Astrocyte of the spinal cord (primary cell): ENCODE measurements around the gene CHAC2.

Experiments used
- DNase-seq: peaks from one replicate; pipeline ENCODE4 v3.0.0; 2011; ENCODE audit warnings: low read depth, low spot score
- H3K4me3 ChIP-seq: 2 replicates; pipeline ENCODE4 v1.5.1; 2011; ENCODE audit warnings: low read depth, mild to moderate bottlenecking, low read length, moderate library complexity
- in situ Hi-C: cut with HindIII; loops from 2 replicates; pipeline ENCODE4 v1.10.0; 2017; ENCODE audit warnings: low sequenced_read_pairs
- TF ChIP-seq, protein P1 (sequence below): IDR thresholded peaks from 2 replicates; pipeline ENCODE4 v1.5.1; 2012; ENCODE audit warnings: low read depth, mild to moderate bottlenecking, low read length, inconsistent platforms

The CHAC2 gene

DNA sequence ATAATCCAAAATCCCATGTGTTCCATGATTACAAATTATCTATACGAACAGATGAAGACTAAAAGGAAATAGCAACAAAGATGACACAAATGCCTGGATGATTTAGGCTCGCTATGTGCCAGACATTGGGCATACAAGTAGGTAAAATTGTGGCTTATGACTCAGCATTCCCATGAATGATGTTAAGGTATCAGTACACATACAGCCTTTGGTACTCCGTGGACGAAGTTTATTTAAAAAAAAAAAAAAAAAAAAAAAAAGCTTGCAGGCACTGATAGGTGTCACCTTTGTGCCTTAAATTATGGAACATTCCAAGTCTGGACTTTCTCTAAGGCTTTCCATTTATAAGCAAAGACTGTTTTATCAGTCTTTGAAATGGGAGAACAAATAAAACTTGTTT is 2.7 kb downstream of the CHAC2 start:
- in situ Hi-C loops = no loop called here
- DNase-seq = no peak
- TF ChIP-seq, protein P1, sequence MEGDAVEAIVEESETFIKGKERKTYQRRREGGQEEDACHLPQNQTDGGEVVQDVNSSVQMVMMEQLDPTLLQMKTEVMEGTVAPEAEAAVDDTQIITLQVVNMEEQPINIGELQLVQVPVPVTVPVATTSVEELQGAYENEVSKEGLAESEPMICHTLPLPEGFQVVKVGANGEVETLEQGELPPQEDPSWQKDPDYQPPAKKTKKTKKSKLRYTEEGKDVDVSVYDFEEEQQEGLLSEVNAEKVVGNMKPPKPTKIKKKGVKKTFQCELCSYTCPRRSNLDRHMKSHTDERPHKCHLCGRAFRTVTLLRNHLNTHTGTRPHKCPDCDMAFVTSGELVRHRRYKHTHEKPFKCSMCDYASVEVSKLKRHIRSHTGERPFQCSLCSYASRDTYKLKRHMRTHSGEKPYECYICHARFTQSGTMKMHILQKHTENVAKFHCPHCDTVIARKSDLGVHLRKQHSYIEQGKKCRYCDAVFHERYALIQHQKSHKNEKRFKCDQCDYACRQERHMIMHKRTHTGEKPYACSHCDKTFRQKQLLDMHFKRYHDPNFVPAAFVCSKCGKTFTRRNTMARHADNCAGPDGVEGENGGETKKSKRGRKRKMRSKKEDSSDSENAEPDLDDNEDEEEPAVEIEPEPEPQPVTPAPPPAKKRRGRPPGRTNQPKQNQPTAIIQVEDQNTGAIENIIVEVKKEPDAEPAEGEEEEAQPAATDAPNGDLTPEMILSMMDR = no peak
- no peak overlapping the region for H3K4me3 ChIP-seq

DNA sequence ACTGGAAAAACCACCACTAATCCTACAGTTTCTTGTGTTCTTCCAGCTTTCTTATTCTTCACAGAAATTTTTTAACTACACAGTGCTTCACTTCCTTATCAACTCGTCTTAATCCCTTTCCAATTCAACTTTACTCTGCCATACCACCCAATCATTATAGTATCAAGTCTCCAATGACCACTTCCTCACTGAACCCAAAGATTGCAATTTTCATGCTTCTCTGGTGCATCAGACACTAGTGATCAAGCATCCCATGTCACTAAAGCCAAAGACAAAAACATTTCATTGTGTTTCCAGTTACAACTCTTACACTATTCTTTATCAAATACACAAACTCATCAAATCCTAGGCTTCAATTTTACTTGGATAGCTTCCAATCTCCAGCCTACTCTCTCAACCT is 9.5 kb downstream of the CHAC2 start:
- DNase-seq = no peak
- H3K4me3 ChIP-seq = no peak overlapping the region
- TF ChIP-seq, protein P1 = no peak
- in situ Hi-C loops = no loop called here

DNA sequence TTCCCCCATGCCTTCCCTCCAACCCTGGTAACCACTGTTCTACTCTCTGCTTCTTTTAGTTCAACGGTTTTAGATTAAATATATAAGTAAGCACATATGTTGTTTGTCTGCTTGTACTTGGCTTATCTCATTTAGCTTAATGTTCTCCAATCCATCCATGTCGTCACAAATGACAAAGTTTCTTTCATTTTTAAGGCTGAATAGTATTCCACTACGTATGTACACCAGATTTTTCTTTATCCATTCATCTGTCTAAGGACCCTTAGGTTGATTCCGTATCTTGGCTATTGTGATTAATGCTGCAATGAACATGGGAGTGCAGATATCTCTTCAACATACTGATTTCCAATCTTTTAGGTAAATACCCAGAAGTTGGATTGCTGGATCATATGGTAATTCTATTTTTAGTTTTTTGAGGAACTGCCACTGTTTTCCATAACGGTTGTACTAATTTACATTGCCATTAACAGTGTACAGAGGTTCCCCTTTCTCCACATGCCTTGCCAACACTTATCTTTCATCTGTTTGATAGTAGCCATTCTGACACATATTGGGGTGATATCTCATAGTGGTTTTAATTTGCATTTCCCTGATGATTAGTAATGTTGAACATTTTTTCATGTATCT is 11.0 kb downstream of the CHAC2 start:
- in situ Hi-C loops = no loop called here
- no peak overlapping the region for H3K4me3 ChIP-seq
- TF ChIP-seq, protein P1 = no peak
- no peak for DNase-seq

DNA sequence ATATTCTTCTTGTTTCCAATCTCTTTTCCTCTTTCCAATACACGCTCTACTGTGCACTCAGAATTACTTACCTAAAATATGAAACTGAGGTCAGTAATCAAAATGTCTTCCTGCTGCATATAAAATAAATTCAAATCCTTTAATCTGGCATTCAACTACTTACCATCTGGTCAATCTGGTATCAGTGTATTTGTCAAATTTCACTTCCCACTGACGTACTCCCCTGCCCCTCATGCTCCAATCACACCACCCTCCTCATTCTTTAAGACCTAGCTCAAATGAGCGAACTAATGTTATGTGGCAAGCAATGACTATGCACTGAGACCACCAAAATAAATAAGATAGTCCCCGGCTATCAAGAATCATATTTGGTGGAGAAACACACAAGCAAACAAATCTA is 12.5 kb downstream of the CHAC2 start:
- no peak overlapping the region for H3K4me3 ChIP-seq
- in situ Hi-C loops = no loop called here
- TF ChIP-seq, protein P1 = no peak
- DNase-seq = no peak

DNA sequence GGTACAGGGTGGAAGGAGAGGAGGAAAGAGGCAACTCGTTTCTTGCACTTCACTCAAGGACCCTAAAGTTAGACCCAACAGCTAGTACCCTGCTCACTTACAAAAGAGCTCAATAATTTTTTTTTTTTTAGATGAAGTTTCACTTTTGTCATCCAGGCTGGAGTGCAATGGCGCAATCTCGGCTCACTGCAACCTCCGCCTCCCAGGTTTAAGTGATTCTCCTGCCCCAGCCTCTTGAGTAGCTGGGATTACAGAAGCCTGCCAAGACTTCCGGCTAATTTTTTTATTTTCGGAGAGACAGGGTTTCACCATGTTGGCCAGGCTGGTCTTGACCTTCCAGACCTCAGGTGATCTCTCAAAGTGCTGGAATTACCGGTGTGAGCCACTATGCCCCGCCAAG is 15.1 kb downstream of the CHAC2 start:
- no peak overlapping the region for H3K4me3 ChIP-seq
- TF ChIP-seq, protein P1 = no peak
- DNase-seq = no peak
- in situ Hi-C loops = no loop called here

DNA sequence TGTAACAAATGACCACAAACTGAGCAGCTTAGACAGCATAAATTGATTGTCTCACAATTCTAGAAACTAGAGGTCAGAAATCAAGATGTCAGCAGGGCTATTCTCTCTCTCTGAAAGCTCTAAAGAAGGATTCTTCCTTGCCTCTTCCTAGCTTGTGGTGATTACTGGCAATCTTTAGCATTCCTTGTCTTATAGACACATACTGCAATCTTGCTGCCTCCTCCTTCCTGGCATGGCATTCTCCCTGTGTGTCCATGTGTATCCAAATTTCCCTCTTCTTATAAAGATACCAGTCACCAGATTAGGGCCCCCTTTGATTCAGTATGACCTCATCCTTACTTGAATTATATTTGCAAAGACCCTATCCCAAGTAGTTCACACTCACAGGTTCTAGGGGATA is 16.8 kb downstream of the CHAC2 start:
- in situ Hi-C loops = no loop called here
- TF ChIP-seq, protein P1 = no peak
- no peak for DNase-seq
- no peak overlapping the region for H3K4me3 ChIP-seq
